Measurements from ENCODE around the gene SFMBT2. TPM values are rescaled to one million over a fixed set of nuclear protein-coding genes. Genes with fewer than 3 reads are reported as not detected.

The SFMBT2 gene
- polyA plus RNA-seq, 2 of the 4 experiments (the other 2 are of a cell fraction): 9.6 to 10.2 TPM

DNA sequence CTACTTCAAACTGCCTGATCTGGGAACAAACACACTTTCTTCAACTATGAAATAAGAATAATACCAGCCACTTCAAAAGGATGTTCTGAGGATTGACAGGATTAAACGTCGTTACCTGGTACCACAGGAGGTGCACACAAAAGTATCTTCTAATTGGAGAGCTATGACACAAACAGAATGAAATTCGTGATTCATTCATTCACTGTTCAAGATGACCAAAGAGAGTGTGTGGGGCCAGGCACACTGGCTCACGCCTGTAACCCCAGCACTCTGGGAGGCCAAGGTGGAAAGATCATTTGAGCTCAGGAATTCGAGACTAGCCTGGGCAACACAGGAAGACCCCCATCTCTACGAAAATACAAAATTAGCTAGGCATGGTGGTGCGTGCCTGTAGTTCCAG lies 50.9 kb downstream of the SFMBT2 start:
- ATAC-seq (peak in 1 of 2 experiments; percentile 64; a peak in 3 of 6 replicates), DNase-seq (ENCODE audit: low read depth in 1 of 2, low spot score in 1 of 2) (peak in 1 of 2 experiments; percentile 22), FAIRE-seq (no peak)
- Histone ChIP-seq H3K9me3 (no peaks in the 10 kb centered on the region), H3K4me1 (peaks cover 45% of the 10 kb centered on the region), H3K4me2 (peak overlapping the region; percentile 39), H3K4me3 (no peak overlapping the region), H3K27ac (peak overlapping the region; percentile 55 to 78)
- POLR2A ChIA-PET: no interaction called here
- 48% methylated on average over 7 of the region's 7 CpGs for WGBS (ENCODE audit: missing lambda C conversion rate)
- no peak for TF ChIP-seq CHD2 (IDR thresholded peaks at IDR 0.05; ENCODE audit: low read length, partially characterized antibody)
- TF ChIP-seq HOXB13 (CRISPR knock-in tag; IDR thresholded peaks at IDR 0.05; ENCODE audit: low read depth): no peak
- TF ChIP-seq, protein P1, sequence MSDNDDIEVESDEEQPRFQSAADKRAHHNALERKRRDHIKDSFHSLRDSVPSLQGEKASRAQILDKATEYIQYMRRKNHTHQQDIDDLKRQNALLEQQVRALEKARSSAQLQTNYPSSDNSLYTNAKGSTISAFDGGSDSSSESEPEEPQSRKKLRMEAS (IDR thresholded peaks at IDR 0.05): peak; percentile 25; the same call in 1 of the 2 replicates
- TF ChIP-seq POLR2AphosphoS2 (conservative IDR thresholded peaks at IDR 0.05; ENCODE audit: low read length): no peak
- peak; percentile 33; the same call in 1 of the 2 replicates for TF ChIP-seq JUNB (IDR thresholded peaks at IDR 0.05)
- no peak for TF ChIP-seq FOSL2 (IDR thresholded peaks at IDR 0.05)
- 0 out of 2 replicates have a peak, but pooled peaks have one; percentile 2 for TF ChIP-seq FOSL2 (CRISPR knock-in tag; IDR thresholded peaks at IDR 0.05)
- no peak for TF ChIP-seq RAD21 (conservative IDR thresholded peaks at IDR 0.05 in 1 of 2, IDR thresholded peaks at IDR 0.05 in 1 of 2)
- peak; percentile 56; the same call in 1 of the 2 replicates for TF ChIP-seq GATA3 (IDR thresholded peaks at IDR 0.05; ENCODE audit: borderline replicate concordance)
- TF ChIP-seq HDAC2 (IDR thresholded peaks at IDR 0.05): no peak
- TF ChIP-seq EP300 (IDR thresholded peaks at IDR 0.05): 0 out of 5 replicates have a peak, but pooled peaks of 1 of the 2 experiments have one; percentile 47
- CTCF ChIA-PET: interaction anchor here (1.1 to 5.0 kb wide), 3 partner anchors 11 to 440 kb away, joined by 3 to 28 read pairs (median 3); no protein-coding TSS in a partner anchor

DNA sequence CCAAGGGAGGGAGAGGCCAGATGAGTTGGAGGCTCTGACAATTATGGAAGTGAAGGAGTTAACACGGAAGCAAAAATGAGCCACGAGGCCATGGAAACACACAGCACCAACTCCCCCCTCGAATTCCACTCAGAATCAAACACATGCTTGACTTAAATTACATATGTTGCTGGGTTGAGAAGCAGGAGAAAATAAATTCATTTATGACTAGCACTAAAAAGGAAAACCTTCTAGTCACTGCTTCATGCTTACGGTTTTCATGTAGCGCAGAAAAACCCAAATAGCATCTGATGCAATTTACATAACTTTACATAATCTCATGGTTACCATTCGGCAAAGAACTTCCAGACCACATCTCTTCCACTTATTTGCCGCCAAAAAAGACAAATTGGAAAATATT lies 51.5 kb downstream of the SFMBT2 start:
- H3K9me3 ChIP-seq: no peaks in the 10 kb centered on the region
- DNase-seq (ENCODE audit: low read depth in 1 of 2, low spot score in 1 of 2) (no peak), FAIRE-seq (no peak), ATAC-seq (no peak)
- H3K4me2 ChIP-seq: no peak overlapping the region; the same call in 2 of the 3 replicates
- POLR2A ChIA-PET: no interaction called here
- peak overlapping the region; percentile 55 to 78 for H3K27ac ChIP-seq
- CTCF ChIA-PET: interaction anchor here (1.1 to 5.0 kb wide), 3 partner anchors 12 to 439 kb away, joined by 3 to 28 read pairs (median 3); no protein-coding TSS in a partner anchor
- no peak overlapping the region for H3K4me3 ChIP-seq
- peaks cover 46% of the 10 kb centered on the region for H3K4me1 ChIP-seq
- WGBS (ENCODE audit: missing lambda C conversion rate): 70% methylated on average over 7 of the region's 7 CpGs
- no peak for TF ChIP-seq POLR2A (IDR thresholded peaks at IDR 0.05; ENCODE audit: low read length)

DNA sequence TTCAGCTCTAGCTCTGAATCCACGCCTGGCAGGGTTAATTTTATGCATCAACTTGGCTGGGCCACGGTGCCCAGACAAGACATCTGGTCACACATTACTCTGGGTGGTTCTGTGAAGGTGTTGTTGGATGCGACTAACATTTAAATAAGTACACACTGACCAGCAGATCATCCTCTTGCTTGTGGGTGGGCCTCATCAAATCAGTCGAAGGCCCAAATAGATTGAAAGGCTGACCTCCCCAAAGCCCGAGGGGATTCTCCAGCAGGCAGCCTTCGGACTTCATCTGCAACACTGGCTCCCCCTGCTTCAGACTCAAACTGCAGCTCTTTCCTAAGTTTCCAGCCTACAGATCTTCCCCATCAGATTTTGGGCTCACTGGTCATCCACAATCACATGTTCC lies 53.6 kb downstream of the SFMBT2 start:
- Histone ChIP-seq H3K4me1 (peaks cover 51% of the 10 kb centered on the region), H3K4me2 (no peak overlapping the region), H3K9me3 (no peaks in the 10 kb centered on the region), H3K27ac (peak overlapping the region; percentile 75 to 79; a peak in 4 of 6 replicates), H3K4me3 (no peak overlapping the region)
- CTCF ChIA-PET: interaction anchor here (1.9 kb wide), 1 partner anchor 51 kb away, joined by 8 read pairs; no protein-coding TSS in a partner anchor
- TF ChIP-seq, protein P2, sequence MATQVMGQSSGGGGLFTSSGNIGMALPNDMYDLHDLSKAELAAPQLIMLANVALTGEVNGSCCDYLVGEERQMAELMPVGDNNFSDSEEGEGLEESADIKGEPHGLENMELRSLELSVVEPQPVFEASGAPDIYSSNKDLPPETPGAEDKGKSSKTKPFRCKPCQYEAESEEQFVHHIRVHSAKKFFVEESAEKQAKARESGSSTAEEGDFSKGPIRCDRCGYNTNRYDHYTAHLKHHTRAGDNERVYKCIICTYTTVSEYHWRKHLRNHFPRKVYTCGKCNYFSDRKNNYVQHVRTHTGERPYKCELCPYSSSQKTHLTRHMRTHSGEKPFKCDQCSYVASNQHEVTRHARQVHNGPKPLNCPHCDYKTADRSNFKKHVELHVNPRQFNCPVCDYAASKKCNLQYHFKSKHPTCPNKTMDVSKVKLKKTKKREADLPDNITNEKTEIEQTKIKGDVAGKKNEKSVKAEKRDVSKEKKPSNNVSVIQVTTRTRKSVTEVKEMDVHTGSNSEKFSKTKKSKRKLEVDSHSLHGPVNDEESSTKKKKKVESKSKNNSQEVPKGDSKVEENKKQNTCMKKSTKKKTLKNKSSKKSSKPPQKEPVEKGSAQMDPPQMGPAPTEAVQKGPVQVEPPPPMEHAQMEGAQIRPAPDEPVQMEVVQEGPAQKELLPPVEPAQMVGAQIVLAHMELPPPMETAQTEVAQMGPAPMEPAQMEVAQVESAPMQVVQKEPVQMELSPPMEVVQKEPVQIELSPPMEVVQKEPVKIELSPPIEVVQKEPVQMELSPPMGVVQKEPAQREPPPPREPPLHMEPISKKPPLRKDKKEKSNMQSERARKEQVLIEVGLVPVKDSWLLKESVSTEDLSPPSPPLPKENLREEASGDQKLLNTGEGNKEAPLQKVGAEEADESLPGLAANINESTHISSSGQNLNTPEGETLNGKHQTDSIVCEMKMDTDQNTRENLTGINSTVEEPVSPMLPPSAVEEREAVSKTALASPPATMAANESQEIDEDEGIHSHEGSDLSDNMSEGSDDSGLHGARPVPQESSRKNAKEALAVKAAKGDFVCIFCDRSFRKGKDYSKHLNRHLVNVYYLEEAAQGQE (IDR thresholded peaks at IDR 0.05): no peak
- TF ChIP-seq ESRRA (IDR thresholded peaks at IDR 0.05; ENCODE audit: borderline replicate concordance, low read length): no peak
- TF ChIP-seq HEYL (CRISPR knock-in tag; IDR thresholded peaks at IDR 0.05): no peak
- TF ChIP-seq HOXA7 (CRISPR knock-in tag; IDR thresholded peaks at IDR 0.05): no peak
- TF ChIP-seq FOSB (CRISPR knock-in tag; IDR thresholded peaks at IDR 0.05): no peak
- TF ChIP-seq BHLHE40 (IDR thresholded peaks at IDR 0.05; ENCODE audit: low read depth, low read length): no peak
- TF ChIP-seq NPAS2 (CRISPR knock-in tag; IDR thresholded peaks at IDR 0.05; ENCODE audit: borderline replicate concordance): no peak
- TF ChIP-seq MAFK (IDR thresholded peaks at IDR 0.05; ENCODE audit: partially characterized antibody): no peak
- TF ChIP-seq CBX2 (IDR thresholded peaks at IDR 0.05; ENCODE audit: borderline replicate concordance, low read depth): no peak
- TF ChIP-seq RNF2 (IDR thresholded peaks at IDR 0.05; ENCODE audit: borderline replicate concordance, low read depth): no peak
- FAIRE-seq: no peak
- no peak for ATAC-seq
- WGBS (ENCODE audit: missing lambda C conversion rate): 91% methylated on average over 6 of the region's 6 CpGs
- no peak for DNase-seq (ENCODE audit: low read depth in 1 of 2, low spot score in 1 of 2)
- POLR2A ChIA-PET: no interaction called here
